Effector memory CD4-positive, alpha-beta T cell (primary cell): ENCODE results near the gene SMPD2.

Experiments
- DNase-seq, 3 donors: peaks; one replicate each; pipeline ENCODE4 v3.0.0-alpha.2; 2020
- H3K27ac ChIP-seq: 2 replicates; pipeline ENCODE4 v1.7.0; 2013; ENCODE audit warnings: mild to moderate bottlenecking, low read length, moderate library complexity; ENCODE audit not compliant: insufficient read depth, poor library complexity, severe bottlenecking
- H3K27me3 ChIP-seq: replicated peaks from 2 replicates; pipeline ENCODE4 v1.7.0; 2013; ENCODE audit warnings: mild to moderate bottlenecking, low read length; ENCODE audit not compliant: insufficient read depth, control insufficient read depth, poor library complexity, severe bottlenecking
- H3K36me3 ChIP-seq: 2 replicates; pipeline ENCODE4 v1.7.0; 2013; ENCODE audit warnings: mild to moderate bottlenecking, low read length, moderate library complexity; ENCODE audit not compliant: control insufficient read depth, insufficient read depth
- H3K4me1 ChIP-seq: 2 replicates; pipeline ENCODE4 v1.7.0; 2013; ENCODE audit warnings: low read length, mild to moderate bottlenecking; ENCODE audit not compliant: control insufficient read depth, insufficient read depth, poor library complexity, severe bottlenecking
- H3K4me3 ChIP-seq: 2 replicates; pipeline ENCODE4 v1.7.0; 2013; ENCODE audit warnings: low read length, low read depth, mild to moderate bottlenecking; ENCODE audit not compliant: insufficient read depth, poor library complexity, severe bottlenecking
- H3K9me3 ChIP-seq: 2 replicates; pipeline ENCODE4 v1.7.0; 2013; ENCODE audit warnings: mild to moderate bottlenecking, low read length, moderate library complexity; ENCODE audit not compliant: control insufficient read depth

SMPD2 gene

DNA sequence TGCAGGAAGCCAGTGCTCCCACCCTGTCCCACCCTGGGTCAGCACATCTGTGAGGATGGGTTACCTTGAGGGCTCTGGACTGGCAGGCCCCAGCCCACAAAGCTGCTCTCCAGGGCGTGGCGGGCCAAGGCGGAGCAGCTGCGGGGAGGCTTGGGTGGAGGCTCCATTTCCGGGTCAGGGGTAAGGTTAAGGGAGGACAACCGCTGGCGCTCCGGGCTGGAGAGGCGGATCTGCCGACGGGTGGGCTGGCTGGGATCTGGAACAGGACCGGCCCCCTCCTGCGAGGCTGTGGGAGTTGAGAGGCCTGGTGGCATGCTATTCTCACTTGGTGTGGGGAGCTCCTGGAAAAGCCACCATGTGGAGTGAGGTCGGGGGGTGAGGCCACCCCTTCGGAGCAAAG is 5.5 kb downstream of the SMPD2 start:
- H3K9me3 ChIP-seq, result no peaks in the 10 kb centered on the region
- peaks cover 22% of the 10 kb centered on the region for H3K4me1 ChIP-seq
- H3K4me3 ChIP-seq, result no peak overlapping the region
- DNase-seq, result no peak
- no peak overlapping the region for H3K27ac ChIP-seq
- no peaks in the 10 kb centered on the region for H3K27me3 ChIP-seq
- peaks cover 25% of the 10 kb centered on the region for H3K36me3 ChIP-seq

DNA sequence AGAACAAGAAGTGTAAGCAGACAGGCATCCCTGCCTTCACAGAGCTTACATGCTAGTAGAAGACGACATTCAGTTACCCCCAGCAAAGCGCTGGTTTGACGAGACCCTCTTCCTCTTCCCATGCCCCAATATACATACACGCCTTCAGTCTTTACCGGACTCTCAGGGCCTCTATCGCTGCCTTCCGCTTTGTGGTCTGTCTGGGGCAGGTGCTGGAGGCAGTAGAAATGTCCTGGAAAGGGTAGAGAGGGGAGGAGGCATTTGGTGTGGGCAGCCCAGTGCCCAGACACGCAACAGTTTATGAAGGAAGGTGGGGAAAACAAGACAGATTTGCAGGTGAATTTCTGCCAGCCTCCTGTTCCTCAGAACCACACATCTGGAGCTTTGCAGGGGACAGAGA is 6.0 kb downstream of the SMPD2 start:
- Histone ChIP-seq H3K4me1 (peaks cover 18% of the 10 kb centered on the region), H3K4me3 (no peak overlapping the region), H3K36me3 (peaks cover 27% of the 10 kb centered on the region), H3K27ac (no peak overlapping the region), H3K27me3 (no peaks in the 10 kb centered on the region), H3K9me3 (no peaks in the 10 kb centered on the region)
- no peak for DNase-seq

DNA sequence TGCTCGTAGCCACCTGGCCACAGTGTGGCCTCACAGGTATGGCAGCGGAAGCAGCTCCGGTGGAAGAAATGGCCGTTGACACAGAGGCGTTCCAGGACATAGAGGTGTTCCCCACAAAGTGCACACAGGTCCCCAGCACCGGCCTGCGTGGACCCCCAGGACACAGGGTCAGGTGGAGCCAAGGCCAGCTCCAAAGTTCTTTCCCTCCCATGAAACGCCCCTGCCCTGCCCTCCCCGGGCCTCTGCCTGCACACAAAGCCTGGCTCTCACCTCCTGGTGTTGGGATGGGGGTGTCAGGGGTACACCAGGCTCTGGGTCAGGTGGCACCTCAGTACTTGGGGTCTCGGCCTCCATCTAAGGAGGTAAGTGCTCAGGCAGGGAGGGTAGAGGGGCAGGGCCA is 6.6 kb downstream of the SMPD2 start:
- no peak overlapping the region for H3K4me3 ChIP-seq
- no peak overlapping the region for H3K27ac ChIP-seq
- no peaks in the 10 kb centered on the region for H3K9me3 ChIP-seq
- H3K27me3 ChIP-seq, result no peaks in the 10 kb centered on the region
- H3K36me3 ChIP-seq, result peaks cover 32% of the 10 kb centered on the region
- no peak for DNase-seq
- H3K4me1 ChIP-seq, result peaks cover 14% of the 10 kb centered on the region

DNA sequence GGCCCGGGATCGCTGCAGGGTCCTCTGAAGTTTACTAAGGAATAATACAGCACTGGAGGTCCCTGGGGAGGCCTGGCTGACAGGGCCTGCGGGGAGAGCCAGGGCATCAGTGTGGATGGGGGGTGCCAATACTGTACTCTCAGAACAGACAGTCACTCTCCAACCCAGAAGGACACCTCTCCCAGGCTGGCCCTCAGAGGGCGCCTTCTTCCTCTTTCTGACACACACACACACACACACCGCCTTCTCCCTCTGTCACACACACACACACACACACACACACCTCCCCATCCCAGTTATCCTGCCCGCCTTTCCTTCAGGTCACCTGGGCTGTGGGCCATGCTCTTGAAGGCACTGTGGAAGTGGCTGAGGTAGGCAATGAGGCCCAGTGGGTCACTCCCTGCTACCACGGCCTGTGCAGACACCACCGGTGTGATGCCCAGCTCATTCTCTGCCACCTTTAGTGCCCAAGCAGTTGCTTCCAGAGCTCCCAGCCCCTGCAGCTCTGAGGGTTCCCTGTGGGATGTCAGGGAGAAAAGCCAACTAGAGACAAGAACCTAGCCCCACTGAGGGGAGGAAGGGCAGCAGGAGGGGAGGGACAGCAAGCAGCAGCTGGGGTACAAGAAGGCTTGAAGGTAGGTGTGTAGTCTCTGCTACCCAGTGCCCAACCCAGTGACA is 7.5 kb downstream of the SMPD2 start:
- H3K36me3 ChIP-seq, result peaks cover 37% of the 10 kb centered on the region
- no peak overlapping the region for H3K27ac ChIP-seq
- H3K27me3 ChIP-seq, result no peaks in the 10 kb centered on the region
- no peak for DNase-seq
- peaks cover 14% of the 10 kb centered on the region for H3K4me1 ChIP-seq
- no peak overlapping the region for H3K4me3 ChIP-seq
- H3K9me3 ChIP-seq, result no peaks in the 10 kb centered on the region

DNA sequence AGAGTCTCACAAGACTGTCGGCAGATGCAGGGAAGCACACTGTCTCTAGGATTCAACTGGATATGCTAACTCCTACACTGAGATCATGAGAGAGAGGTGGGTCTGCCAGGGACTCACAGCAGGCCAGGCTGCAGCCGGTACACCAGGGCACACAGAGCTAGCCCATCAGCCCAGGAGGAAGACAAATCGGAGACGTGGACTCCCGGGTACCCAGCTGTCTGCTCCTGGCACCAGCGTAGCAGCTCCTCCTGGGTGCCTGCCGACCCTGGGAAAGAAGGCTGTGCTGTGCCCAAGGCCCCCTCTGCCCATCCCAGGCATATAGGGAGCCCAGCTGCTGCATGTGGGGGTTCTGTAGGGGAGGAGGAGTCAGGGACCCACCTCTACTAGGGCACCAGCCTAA is 8.1 kb downstream of the SMPD2 start:
- Histone ChIP-seq H3K27me3 (no peaks in the 10 kb centered on the region), H3K27ac (no peak overlapping the region), H3K4me1 (peaks cover 15% of the 10 kb centered on the region), H3K36me3 (peaks cover 37% of the 10 kb centered on the region), H3K9me3 (no peaks in the 10 kb centered on the region), H3K4me3 (no peak overlapping the region)
- DNase-seq, result no peak

DNA sequence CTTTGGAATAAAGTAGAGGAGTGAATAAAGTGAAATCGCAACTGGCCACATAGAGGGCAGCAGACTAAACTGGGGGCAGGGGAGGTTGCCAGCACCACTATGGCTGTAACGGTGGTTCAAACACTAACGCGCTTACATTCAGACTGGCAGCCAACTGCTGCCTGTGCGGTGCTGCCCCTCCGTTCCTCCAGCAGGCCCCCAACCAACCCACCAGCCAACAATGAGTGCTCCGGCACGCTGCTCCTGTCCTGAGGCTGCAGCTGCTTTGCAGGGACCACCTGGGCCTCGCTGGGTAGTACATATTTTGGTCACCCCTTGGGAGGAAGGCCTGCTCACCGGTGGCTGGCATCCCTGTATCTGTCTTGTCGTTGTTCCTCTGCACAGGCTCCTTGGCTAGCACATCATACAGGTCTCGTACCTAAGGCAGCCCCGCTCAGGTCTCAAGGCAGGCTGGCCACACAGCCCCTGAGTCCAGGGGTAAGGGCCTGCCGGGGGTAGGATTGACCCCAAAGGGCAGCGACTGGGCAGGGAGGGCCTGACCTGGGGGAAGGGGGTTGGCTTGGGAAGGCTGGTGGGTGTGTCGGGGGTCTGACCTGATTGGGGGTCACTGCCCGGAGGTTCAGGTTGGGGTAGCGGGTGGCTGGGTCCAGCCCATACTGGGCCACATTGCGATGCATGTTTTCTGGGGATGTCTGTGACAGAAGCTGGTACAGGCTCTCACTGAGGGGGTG is 8.7 kb downstream of the SMPD2 start:
- no peaks in the 10 kb centered on the region for H3K9me3 ChIP-seq
- H3K36me3 ChIP-seq, result peaks cover 33% of the 10 kb centered on the region
- H3K27ac ChIP-seq, result peak overlapping the region; percentile 35
- DNase-seq, result no peak
- H3K27me3 ChIP-seq, result no peaks in the 10 kb centered on the region
- H3K4me1 ChIP-seq, result peaks cover 21% of the 10 kb centered on the region
- H3K4me3 ChIP-seq, result no peak overlapping the region

DNA sequence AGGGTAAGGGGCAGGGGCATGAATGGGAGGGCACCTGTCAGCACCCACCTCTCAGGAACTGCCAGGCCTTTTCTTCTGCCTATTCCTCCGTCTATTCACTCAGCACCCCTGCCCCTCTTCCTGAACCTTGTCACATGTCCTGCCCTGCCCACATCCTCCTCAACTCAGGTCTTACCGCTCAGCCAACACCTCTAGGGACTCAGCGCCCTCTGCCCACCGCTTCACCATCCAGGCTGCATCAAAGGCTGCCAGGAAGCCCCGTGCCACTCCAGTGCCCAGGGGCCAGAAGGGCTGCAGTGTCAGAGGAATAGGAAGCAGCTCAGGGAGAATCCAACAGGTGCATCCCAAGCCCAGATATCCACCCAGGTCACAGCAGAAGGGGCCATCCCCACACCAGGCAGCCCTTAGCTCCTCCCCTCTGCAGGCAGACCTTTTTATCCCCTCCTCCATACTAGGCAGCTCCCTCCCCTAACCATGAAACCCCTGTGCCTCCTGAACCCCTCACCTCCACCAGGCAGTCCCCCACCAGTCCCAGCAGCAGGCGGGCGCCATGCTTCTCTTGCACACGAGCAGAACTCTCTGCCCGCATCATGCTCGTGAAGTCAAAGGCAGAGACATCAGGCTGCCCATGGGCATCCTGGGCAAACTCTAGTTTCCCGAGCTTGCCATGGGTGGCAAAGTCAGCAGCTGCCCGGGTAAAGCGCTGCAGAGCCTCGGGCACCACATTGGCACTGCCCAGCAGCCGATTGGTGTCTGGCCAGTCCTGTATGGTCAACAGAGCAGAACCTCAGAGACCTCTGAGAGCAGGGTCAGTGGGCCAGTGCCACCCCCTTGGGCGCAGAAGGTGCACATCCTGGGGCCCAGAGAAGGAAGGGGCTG is 9.5 kb downstream of the SMPD2 start:
- peak overlapping the region; percentile 35 for H3K27ac ChIP-seq
- no peak overlapping the region for H3K4me3 ChIP-seq
- peaks cover 26% of the 10 kb centered on the region for H3K36me3 ChIP-seq
- no peak for DNase-seq
- H3K4me1 ChIP-seq, result peaks cover 26% of the 10 kb centered on the region
- no peaks in the 10 kb centered on the region for H3K27me3 ChIP-seq
- no peaks in the 10 kb centered on the region for H3K9me3 ChIP-seq

DNA sequence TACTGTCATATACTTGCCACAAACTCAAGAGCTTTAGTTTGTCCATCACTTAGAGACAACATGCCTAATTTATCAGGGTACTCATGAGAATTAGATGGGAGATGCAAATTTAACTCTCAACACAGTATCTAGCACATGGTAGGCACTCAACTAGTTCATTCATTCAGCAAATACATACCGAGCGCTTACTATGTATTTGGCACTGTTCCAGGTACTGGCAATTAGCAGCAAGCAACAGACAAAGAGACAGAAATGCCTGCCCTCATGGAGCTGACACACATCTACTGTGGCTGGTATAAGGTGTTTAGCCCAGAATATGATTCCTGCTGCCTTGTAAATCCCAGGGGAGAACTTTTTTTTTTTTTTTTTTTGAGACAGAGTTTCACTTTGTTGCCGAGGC is 10.3 kb downstream of the SMPD2 start:
- Histone ChIP-seq H3K27me3 (no peaks in the 10 kb centered on the region), H3K9me3 (no peaks in the 10 kb centered on the region), H3K4me1 (peaks cover 27% of the 10 kb centered on the region), H3K36me3 (peaks cover 18% of the 10 kb centered on the region), H3K4me3 (no peak overlapping the region), H3K27ac (no peak overlapping the region)
- no peak for DNase-seq

DNA sequence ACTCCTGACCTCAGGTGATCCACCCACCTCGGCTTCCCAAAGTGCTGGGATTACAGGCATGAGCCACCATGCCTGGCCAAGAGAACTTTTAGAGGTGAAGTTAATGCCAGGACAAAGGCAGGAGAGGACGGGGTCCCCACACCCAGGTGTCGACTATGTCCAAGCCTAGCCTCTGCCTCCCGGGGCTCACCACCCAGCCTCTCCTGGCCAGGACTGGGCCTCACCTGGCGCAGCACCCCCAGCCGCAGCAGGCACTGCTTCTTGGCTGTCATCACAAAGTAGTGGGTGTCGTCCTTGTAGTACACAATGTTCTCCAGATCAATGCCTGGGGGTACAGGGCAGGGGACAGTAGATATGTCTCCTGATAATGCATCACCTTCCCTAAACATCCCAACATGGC is 10.9 kb downstream of the SMPD2 start:
- Histone ChIP-seq H3K27me3 (no peaks in the 10 kb centered on the region), H3K4me3 (no peak overlapping the region), H3K36me3 (peaks cover 13% of the 10 kb centered on the region), H3K4me1 (peaks cover 32% of the 10 kb centered on the region), H3K9me3 (no peaks in the 10 kb centered on the region), H3K27ac (no peak overlapping the region)
- DNase-seq, result no peak

DNA sequence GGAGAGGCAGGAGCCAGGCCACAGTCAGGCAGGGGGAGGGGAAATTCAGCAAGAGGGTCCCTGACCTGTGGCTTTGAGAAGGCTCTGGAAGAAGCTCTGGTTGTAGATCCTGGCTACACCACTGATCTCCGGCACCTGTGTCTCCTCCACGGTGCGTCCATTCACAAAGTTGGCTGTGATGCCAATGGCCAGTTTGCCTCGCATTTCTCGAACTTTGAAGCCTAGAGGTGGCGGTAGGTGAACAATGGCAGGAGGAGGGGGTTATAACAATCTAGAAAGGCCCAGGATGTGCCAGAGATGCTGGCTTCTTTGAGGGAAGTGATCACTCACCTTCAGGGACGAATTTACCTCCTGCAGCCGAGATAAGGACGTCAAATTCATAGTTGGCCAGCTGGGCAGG is 11.7 kb downstream of the SMPD2 start:
- DNase-seq, result no peak

More for the DNA sequence above, 11.7 kb downstream of the SMPD2 start:
- H3K27ac ChIP-seq, result no peak overlapping the region
- H3K36me3 ChIP-seq, result peaks cover 13% of the 10 kb centered on the region
- H3K27me3 ChIP-seq, result no peaks in the 10 kb centered on the region
- H3K9me3 ChIP-seq, result no peaks in the 10 kb centered on the region
- H3K4me1 ChIP-seq, result peaks cover 35% of the 10 kb centered on the region
- no peak overlapping the region for H3K4me3 ChIP-seq
